Bronchus fibroblast of lung (primary cell): ENCODE measurements around the gene EARS2. TPM values are rescaled to one million over a fixed set of nuclear protein-coding genes. Genes with fewer than 3 reads are reported as not detected.

ENCODE experiments used
- total RNA-seq: library from RNA; depleted of rRNA; stranded (reverse); fragments of >200 nt; gene quantifications from 2 replicates; pipeline ENCODE4 v1.2.3, GENCODE V29; 2015

The EARS2 gene
- total RNA-seq: 20.2 and 24.7 TPM in 2 replicates

GRCh38 chr16:23556881-23557778 lies at the start of gene EARS2, which contains the start of gene UBFD1:
Gene EARS2 (minus strand): TSS chr16:23557350. CDS start chr16:23557343, 7 bp downstream.
Gene UBFD1 (plus strand): TSS chr16:23557727. CDS start chr16:23557743, 16 bp downstream.

GRCh38 chr16:23595951-23596720 lies 39.0 kb upstream of the EARS2 start, which contains the start of gene NDUFAB1:
Gene NDUFAB1 (minus strand): TSS chr16:23596316. CDS start chr16:23596290, 26 bp downstream.

GRCh38 chr16:23510164-23510914 lies 46.8 kb downstream of the EARS2 start, which contains the start of gene GGA2:
Gene GGA2 (minus strand): TSS chr16:23510494. CDS start chr16:23510411, 83 bp downstream.

Other genes with a start within 250 kb of the EARS2 start
- gene COG7, start 104.2 kb downstream of the EARS2 start, total RNA-seq: 14.6 and 15.5 TPM in 2 replicates
- 9.8 and 10.9 TPM in 2 replicates for gene GGA2, start 46.9 kb downstream of the EARS2 start, total RNA-seq
- gene UBFD1, start 377 bp upstream of the EARS2 start, total RNA-seq: 93.5 and 101 TPM in 2 replicates
- gene NDUFAB1, start 39.0 kb upstream of the EARS2 start, total RNA-seq: 186 and 214 TPM in 2 replicates
- 5.9 and 6.6 TPM in 2 replicates for gene PALB2, start 84.0 kb upstream of the EARS2 start, total RNA-seq
- 27.6 and 30.4 TPM in 2 replicates for gene DCTN5, start 84.1 kb upstream of the EARS2 start, total RNA-seq
- 119 and 123 TPM in 2 replicates for gene PLK1, start 121.5 kb upstream of the EARS2 start, total RNA-seq
- gene ERN2, start 155.9 kb upstream of the EARS2 start, total RNA-seq: 0.45 TPM in 1 of 2 replicates, not detected in the other
- gene CHP2, start 197.7 kb upstream of the EARS2 start, total RNA-seq: not detected in 2 replicates